Right lobe of liver (tissue), 6 donors: ENCODE data around the gene ZNF408. TPM values are rescaled to one million over a fixed set of nuclear protein-coding genes. Genes with fewer than 3 reads are reported as not detected.

Source experiments
- ATAC-seq, 4 donors: fragments of 200-7000 bp; cut with Tn5 transposase; one replicate each; pipeline ENCODE4 v1.9.1; 2020; ENCODE audit warnings: mild to moderate bottlenecking in 4 of 4, moderate library complexity in 4 of 4
- DNase-seq, 3 donors: peaks; one replicate each; pipeline ENCODE4 v3.0.0-alpha.2; 2020
- H3K27ac ChIP-seq, 3 donors: fragments of 200-600 bp; one replicate each; pipeline ENCODE4 v1.8.0; 2022
- H3K27me3 ChIP-seq, 2 donors: fragments of 200-600 bp; one replicate each; pipeline ENCODE4 v1.8.0; 2022
- H3K36me3 ChIP-seq, 4 donors: fragments of 200-600 bp; sonication (generic) in 1 of 4; one replicate each; pipeline versions ENCODE4 v1.5.1 to v1.8.0; 2017 to 2022; ENCODE audit warnings: control low read depth in 1 of 4
- H3K4me1 ChIP-seq, 4 donors: fragments of 200-600 bp; sonication (generic) in 1 of 4; one replicate each; pipeline versions ENCODE4 v1.5.1 to v1.8.0; 2017 to 2022; ENCODE audit warnings: control low read depth in 1 of 4
- H3K4me3 ChIP-seq, 3 donors: fragments of 200-600 bp; one replicate each; pipeline ENCODE4 v1.8.0; 2022
- H3K9me3 ChIP-seq, 4 donors: fragments of 200-600 bp; sonication (generic) in 1 of 4; one replicate each; pipeline versions ENCODE4 v1.5.1 to v1.8.0; 2017 to 2022; ENCODE audit warnings: control low read depth in 1 of 4
- POLR2A ChIP-seq: fragments of 450-650 bp; IDR thresholded peaks from one replicate; pipeline ENCODE4 v1.6.1; 2017; ENCODE audit warnings: antibody characterized with exemption, mild to moderate bottlenecking
- WGBS: methylation state at CpG from one replicate; pipeline ENCODE4 v1.1.6; 2018; ENCODE audit warnings: low coverage, low lambda C conversion rate; ENCODE audit not compliant: insufficient coverage; ENCODE audit errors: missing lambda C conversion rate; 5-methylcytosine and 5-hydroxymethylcytosine counted together
- intact Hi-C, 2 donors: fragments of 100-400 bp; cut with DNase I; formaldehyde crosslinking; loops; one replicate each; pipeline versions ENCODE4 v1.11.2 to v1.14.1; 2022
- total RNA-seq, 6 experiments: library from RNA; depleted of rRNA in 2 of 6; stranded (reverse); fragments of >200 nt in 2 of 6; fragmentation: NEBNext Ultra II Directional in 3 of 6; extraction: Animal tissue kit (Norgen Biotek cat#: 25700) in 3 of 6; gene quantifications; one replicate each; pipeline versions ENCODE4 v1.1.0 to v1.2.4, GENCODE V29; 2016 to 2023
- TF ChIP-seq, protein P1 (sequence below), 4 donors: fragments of 200-600 bp in 3 of 4; fragments of 450-650 bp in 1 of 4; IDR thresholded peaks; one replicate each; pipeline versions ENCODE4 v1.5.1 to v1.8.0; 2016 to 2022; ENCODE audit warnings: antibody characterized with exemption in 4 of 4, mild to moderate bottlenecking in 2 of 4
- donor health status: DM: no; HTN: yes; CAD: no.
- donor health status: DM: no; HTN: no; CAD: no.
- donor health status: DM: no; HTN: no; CAD: no.
- donor health status: DM: no; HTN: yes; CAD: no.
- donor health status: DM: no; HTN: yes; CAD: no.

Gene ZNF408
- total RNA-seq, 6 experiments from 2014 or later, result 4.0 to 16.3 (median 6.9) TPM

GRCh38 chr11:46676436-46677158 lies 24.2 kb upstream of the ZNF408 start:
- WGBS, result 72% methylated on average over 15 of the region's 15 CpGs
- Histone ChIP-seq H3K9me3 (no peaks in the 10 kb centered on the region), H3K4me3 (no peak overlapping the region), H3K27ac (peak overlapping the region in 2 of 3 donors; percentile 74 to 93), H3K4me1 (peaks cover 2 to 31% (median 17%) of the 10 kb centered on the region in 4 donors), H3K36me3 (peaks cover 3 to 56% (median 28%) of the 10 kb centered on the region in 4 donors), H3K27me3 (no peaks in the 10 kb centered on the region)
- no peak for TF ChIP-seq POLR2A
- TF ChIP-seq, protein P1, sequence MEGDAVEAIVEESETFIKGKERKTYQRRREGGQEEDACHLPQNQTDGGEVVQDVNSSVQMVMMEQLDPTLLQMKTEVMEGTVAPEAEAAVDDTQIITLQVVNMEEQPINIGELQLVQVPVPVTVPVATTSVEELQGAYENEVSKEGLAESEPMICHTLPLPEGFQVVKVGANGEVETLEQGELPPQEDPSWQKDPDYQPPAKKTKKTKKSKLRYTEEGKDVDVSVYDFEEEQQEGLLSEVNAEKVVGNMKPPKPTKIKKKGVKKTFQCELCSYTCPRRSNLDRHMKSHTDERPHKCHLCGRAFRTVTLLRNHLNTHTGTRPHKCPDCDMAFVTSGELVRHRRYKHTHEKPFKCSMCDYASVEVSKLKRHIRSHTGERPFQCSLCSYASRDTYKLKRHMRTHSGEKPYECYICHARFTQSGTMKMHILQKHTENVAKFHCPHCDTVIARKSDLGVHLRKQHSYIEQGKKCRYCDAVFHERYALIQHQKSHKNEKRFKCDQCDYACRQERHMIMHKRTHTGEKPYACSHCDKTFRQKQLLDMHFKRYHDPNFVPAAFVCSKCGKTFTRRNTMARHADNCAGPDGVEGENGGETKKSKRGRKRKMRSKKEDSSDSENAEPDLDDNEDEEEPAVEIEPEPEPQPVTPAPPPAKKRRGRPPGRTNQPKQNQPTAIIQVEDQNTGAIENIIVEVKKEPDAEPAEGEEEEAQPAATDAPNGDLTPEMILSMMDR (IDR thresholded peaks at IDR 0.05), result no peak
- peak in 2 of 3 donors; percentile 37 to 65 for DNase-seq
- no peak for ATAC-seq
- intact Hi-C loops, result no loop called here

- no peak for ATAC-seq
- WGBS, result 67% methylated on average over 3 of the region's 8 CpGs
Measured at GRCh38 chr11:46677169-46677568, 23.7 kb upstream of the ZNF408 start.

GRCh38 chr11:46677991-46678740 lies 22.7 kb upstream of the ZNF408 start:
- intact Hi-C loops, result no loop called here
- no peak overlapping the region for H3K27ac ChIP-seq

More at GRCh38 chr11:46677169-46677568, 23.7 kb upstream of the ZNF408 start:
- H3K4me1 ChIP-seq, result peaks cover 2 to 31% (median 17%) of the 10 kb centered on the region in 4 donors
- no peaks in the 10 kb centered on the region for H3K9me3 ChIP-seq
- no peaks in the 10 kb centered on the region for H3K27me3 ChIP-seq
- intact Hi-C loops, result no loop called here
- no peak overlapping the region for H3K4me3 ChIP-seq
- no peak overlapping the region for H3K27ac ChIP-seq
- TF ChIP-seq, protein P1 (IDR thresholded peaks at IDR 0.05), result no peak
- no peak for TF ChIP-seq POLR2A
- H3K36me3 ChIP-seq, result peaks cover 3 to 57% (median 23%) of the 10 kb centered on the region in 4 donors
- peak in 1 of 3 donors; percentile 47 for DNase-seq

GRCh38 chr11:46678741-46679130 lies 22.1 kb upstream of the ZNF408 start:
- ATAC-seq, result no peak
- intact Hi-C loops, result no loop called here
- Histone ChIP-seq H3K9me3 (no peaks in the 10 kb centered on the region), H3K36me3 (peaks cover 3 to 47% (median 20%) of the 10 kb centered on the region in 4 donors), H3K4me3 (no peak overlapping the region), H3K27ac (no peak overlapping the region), H3K27me3 (no peaks in the 10 kb centered on the region), H3K4me1 (peaks cover 2 to 29% (median 17%) of the 10 kb centered on the region in 4 donors)
- DNase-seq, result peak in 1 of 3 donors; percentile 43
- TF ChIP-seq, protein P1 (IDR thresholded peaks at IDR 0.05), result no peak
- no peak for TF ChIP-seq POLR2A
- WGBS, result no CpG with 5 or more reads among the region's 9 CpGs

More at GRCh38 chr11:46677991-46678740, 22.7 kb upstream of the ZNF408 start:
- H3K4me1 ChIP-seq, result peaks cover 2 to 31% (median 17%) of the 10 kb centered on the region in 4 donors
- 100% methylated on average over 1 of the region's 10 CpGs for WGBS
- peak in 1 of 3 donors; percentile 27 for DNase-seq
- H3K36me3 ChIP-seq, result peaks cover 3 to 50% (median 23%) of the 10 kb centered on the region in 4 donors
- H3K27me3 ChIP-seq, result no peaks in the 10 kb centered on the region
- H3K4me3 ChIP-seq, result no peak overlapping the region
- no peak for ATAC-seq
- TF ChIP-seq, protein P1 (IDR thresholded peaks at IDR 0.05), result no peak
- no peak for TF ChIP-seq POLR2A
- no peaks in the 10 kb centered on the region for H3K9me3 ChIP-seq
